ENCODE data around the gene CACNA2D3.

The CACNA2D3 gene

DNA sequence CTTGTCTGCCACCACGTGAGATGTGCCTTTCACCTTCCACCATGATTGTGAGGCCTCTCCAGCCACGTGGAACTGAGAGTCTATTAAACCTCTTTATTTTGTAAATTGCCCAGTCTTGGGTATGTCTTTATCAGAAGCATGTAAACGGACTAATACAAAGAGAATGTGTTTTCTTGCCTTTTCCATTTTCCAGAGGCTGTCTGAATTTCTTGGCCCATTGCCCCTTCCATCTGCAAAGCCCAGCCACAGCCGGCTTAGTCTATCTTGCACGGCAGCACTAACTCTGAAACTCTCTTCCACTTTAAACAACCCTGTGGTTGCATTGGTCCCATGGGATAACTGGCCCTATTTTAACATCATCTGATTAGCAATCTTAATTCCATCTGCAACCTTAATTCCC, 590.2 kb downstream of the CACNA2D3 start:
- no peak for DNase-seq (ENCODE audit: low read depth, low spot score)
- H3K27ac ChIP-seq = no peak overlapping the region
- TF ChIP-seq POLR2AphosphoS5 (IDR thresholded peaks at IDR 0.05; ENCODE audit: borderline replicate concordance, low read depth, low read length) (no peak), FOXP2 (optimal IDR thresholded peaks at IDR 0.05; ENCODE audit: control extremely low read depth, extremely low read length, insufficient read depth) (no peak), EZH2 (IDR thresholded peaks at IDR 0.05) (no peak)

DNA sequence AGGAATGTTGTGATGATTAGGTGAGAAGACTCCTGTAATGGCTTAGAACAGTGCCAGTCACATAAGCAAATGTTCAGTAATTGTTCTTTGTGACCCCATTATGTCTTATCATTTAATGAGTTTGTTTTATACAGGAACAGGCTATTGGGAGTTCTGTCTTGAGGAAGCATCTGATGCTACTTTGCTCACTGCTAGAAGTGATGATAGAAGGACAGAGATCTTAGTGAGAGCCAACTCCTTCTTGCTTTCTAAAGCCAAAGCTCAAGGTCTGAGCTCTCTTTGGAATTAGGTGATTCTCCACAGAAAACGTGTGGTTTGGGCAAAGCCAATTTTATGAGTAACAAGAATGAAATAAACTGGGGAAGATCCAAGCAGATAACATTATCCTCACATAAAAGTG, 590.7 kb downstream of the CACNA2D3 start:
- DNase-seq (ENCODE audit: low read depth, low spot score) = no peak
- TF ChIP-seq POLR2AphosphoS5 (IDR thresholded peaks at IDR 0.05; ENCODE audit: borderline replicate concordance, low read depth, low read length) = no peak
- no peak for TF ChIP-seq EZH2 (IDR thresholded peaks at IDR 0.05)
- TF ChIP-seq FOXP2 (optimal IDR thresholded peaks at IDR 0.05; ENCODE audit: control extremely low read depth, extremely low read length, insufficient read depth) = no peak
- Histone ChIP-seq H3K4me3 (no peak overlapping the region), H3K36me3 (ENCODE audit: insufficient read depth, low read length) (no peaks in the 10 kb centered on the region), H3K27ac (no peak overlapping the region), H3K9me3 (ENCODE audit: low read depth, low read length) (no peaks in the 10 kb centered on the region), H3K9ac (ENCODE audit: insufficient read length) (no peak overlapping the region)

More for the DNA sequence above, 590.2 kb downstream of the CACNA2D3 start:
- H3K9me3 ChIP-seq (ENCODE audit: low read depth, low read length) = no peaks in the 10 kb centered on the region
- H3K9ac ChIP-seq (ENCODE audit: insufficient read length) = no peak overlapping the region
- no peaks in the 10 kb centered on the region for H3K36me3 ChIP-seq (ENCODE audit: insufficient read depth, low read length)
- H3K4me3 ChIP-seq = no peak overlapping the region

DNA sequence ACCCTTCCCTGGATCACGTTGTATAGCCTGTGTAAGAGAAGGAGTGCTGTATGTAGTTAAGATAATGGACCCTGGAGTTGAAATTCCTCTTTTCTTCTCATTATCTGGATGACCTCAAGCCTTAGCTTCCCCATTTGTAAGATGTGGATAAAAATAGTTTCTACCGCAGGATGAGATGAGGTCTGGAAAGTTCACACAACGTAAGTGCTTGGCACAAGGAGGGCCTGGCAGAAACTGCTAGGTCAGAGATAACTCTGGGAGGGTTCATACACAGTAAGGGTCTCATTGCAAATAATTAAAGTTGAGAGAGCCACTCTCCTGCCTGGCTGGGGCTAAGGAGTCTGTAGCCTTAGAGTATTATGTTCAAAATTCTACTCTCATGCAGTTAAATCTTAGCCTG, 591.1 kb downstream of the CACNA2D3 start:
- TF ChIP-seq EZH2 (IDR thresholded peaks at IDR 0.05) (no peak), FOXP2 (optimal IDR thresholded peaks at IDR 0.05; ENCODE audit: control extremely low read depth, extremely low read length, insufficient read depth) (no peak), POLR2AphosphoS5 (IDR thresholded peaks at IDR 0.05; ENCODE audit: borderline replicate concordance, low read depth, low read length) (no peak)
- Histone ChIP-seq H3K36me3 (ENCODE audit: insufficient read depth, low read length) (no peaks in the 10 kb centered on the region), H3K27ac (no peak overlapping the region), H3K9ac (ENCODE audit: insufficient read length) (no peak overlapping the region), H3K9me3 (ENCODE audit: low read depth, low read length) (no peaks in the 10 kb centered on the region), H3K4me3 (no peak overlapping the region)
- DNase-seq (ENCODE audit: low read depth, low spot score) = no peak

DNA sequence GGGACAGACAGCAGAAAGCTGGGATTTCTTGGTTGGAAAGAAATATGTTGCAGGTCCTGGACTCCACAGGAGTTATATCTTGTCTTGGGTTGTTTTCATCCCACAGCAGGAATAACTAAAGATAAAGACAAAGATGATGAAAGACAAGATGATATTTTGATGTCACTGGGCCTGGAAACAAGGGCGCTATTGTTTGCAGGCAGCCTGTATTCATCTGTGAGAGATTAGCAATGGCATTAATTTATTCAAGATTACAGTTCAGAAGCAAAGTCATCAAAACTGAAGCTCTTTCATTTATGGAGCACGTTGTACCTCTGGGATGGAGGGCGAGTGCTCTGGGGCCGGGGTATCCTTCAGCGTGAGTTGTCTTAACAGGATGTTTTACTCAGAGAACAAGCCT, 591.7 kb downstream of the CACNA2D3 start:
- Histone ChIP-seq H3K27ac (no peak overlapping the region), H3K4me3 (no peak overlapping the region), H3K36me3 (ENCODE audit: insufficient read depth, low read length) (no peaks in the 10 kb centered on the region), H3K9ac (ENCODE audit: insufficient read length) (no peak overlapping the region), H3K9me3 (ENCODE audit: low read depth, low read length) (no peaks in the 10 kb centered on the region)
- no peak for DNase-seq (ENCODE audit: low read depth, low spot score)
- TF ChIP-seq FOXP2 (optimal IDR thresholded peaks at IDR 0.05; ENCODE audit: control extremely low read depth, extremely low read length, insufficient read depth) = no peak

DNA sequence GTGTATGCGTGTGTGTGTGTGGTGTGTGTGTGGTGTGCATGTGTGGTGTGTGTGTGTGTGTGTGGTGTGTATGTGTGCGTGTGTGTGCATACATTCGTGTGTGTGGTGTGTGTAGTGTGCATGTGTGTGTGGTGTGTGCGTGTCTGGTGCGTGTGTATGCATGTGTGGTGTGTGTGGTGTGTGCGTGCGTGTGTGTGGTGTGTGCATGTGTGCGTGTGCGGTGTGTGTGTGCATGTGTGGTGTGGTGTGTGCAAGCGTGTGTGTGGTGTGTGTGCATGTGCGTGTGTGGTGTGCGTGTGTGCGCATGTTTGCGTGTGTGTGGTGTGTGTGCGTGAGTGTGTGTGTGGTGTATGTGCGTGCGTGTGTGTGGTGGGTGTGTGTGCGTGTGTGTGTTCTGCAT, 595.2 kb downstream of the CACNA2D3 start:
- TF ChIP-seq FOXP2 (optimal IDR thresholded peaks at IDR 0.05; ENCODE audit: control extremely low read depth, extremely low read length, insufficient read depth) (no peak), EZH2 (IDR thresholded peaks at IDR 0.05) (no peak), POLR2AphosphoS5 (IDR thresholded peaks at IDR 0.05; ENCODE audit: borderline replicate concordance, low read depth, low read length) (no peak)
- Histone ChIP-seq H3K9ac (ENCODE audit: insufficient read length) (no peak overlapping the region), H3K27ac (no peak overlapping the region), H3K4me3 (no peak overlapping the region), H3K9me3 (ENCODE audit: low read depth, low read length) (no peaks in the 10 kb centered on the region), H3K36me3 (ENCODE audit: insufficient read depth, low read length) (no peaks in the 10 kb centered on the region)
- DNase-seq (ENCODE audit: low read depth, low spot score) = no peak

DNA sequence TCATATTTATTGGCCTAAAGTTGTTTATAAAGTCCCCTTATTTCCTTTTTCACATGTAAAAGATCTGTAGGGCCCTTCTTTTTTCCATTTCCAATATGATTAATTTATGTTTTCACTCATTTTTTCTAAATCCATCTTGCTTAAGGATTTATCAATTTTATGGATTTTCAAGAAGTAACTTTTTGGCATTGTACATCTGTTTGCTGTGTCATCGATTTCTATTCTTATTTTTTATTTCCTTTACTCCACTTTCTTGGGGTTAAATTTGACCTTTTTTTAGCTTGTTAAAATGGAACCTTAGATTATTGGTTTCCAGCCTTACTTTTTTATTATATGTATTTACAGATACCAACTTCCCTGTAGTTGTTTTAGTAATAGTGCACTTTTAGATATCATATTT, 597.6 kb downstream of the CACNA2D3 start:
- Histone ChIP-seq H3K27ac (no peak overlapping the region), H3K9me3 (ENCODE audit: low read depth, low read length) (no peaks in the 10 kb centered on the region), H3K9ac (ENCODE audit: insufficient read length) (no peak overlapping the region), H3K36me3 (ENCODE audit: insufficient read depth, low read length) (no peaks in the 10 kb centered on the region), H3K4me3 (no peak overlapping the region)
- no peak for DNase-seq (ENCODE audit: low read depth, low spot score)
- TF ChIP-seq EZH2 (IDR thresholded peaks at IDR 0.05) (no peak), FOXP2 (optimal IDR thresholded peaks at IDR 0.05; ENCODE audit: control extremely low read depth, extremely low read length, insufficient read depth) (no peak), POLR2AphosphoS5 (IDR thresholded peaks at IDR 0.05; ENCODE audit: borderline replicate concordance, low read depth, low read length) (no peak)

DNA sequence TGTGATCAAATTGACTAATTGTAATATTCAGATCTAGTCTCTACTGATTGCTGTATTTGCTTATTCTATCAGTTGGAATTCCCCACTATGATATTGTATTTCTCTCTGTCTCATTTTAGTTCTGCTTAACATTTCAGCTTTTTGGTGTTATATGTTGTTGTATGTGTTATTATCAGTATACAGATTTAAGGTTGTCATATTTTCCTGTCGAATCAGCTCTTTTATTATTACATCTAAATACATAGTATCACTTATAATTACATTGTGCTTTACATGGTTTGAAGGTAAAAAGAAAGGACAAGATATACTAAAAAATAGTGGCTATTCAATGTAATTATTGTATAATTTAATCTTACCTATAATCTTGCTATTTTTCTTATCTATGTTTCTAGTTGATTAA, 598.3 kb downstream of the CACNA2D3 start:
- no peaks in the 10 kb centered on the region for H3K36me3 ChIP-seq (ENCODE audit: insufficient read depth, low read length)
- TF ChIP-seq FOXP2 (optimal IDR thresholded peaks at IDR 0.05; ENCODE audit: control extremely low read depth, extremely low read length, insufficient read depth) (no peak), POLR2AphosphoS5 (IDR thresholded peaks at IDR 0.05; ENCODE audit: borderline replicate concordance, low read depth, low read length) (no peak), EZH2 (IDR thresholded peaks at IDR 0.05) (no peak)
- no peak for DNase-seq (ENCODE audit: low read depth, low spot score)
- no peaks in the 10 kb centered on the region for H3K9me3 ChIP-seq (ENCODE audit: low read depth, low read length)
- no peak overlapping the region for H3K9ac ChIP-seq (ENCODE audit: insufficient read length)
- H3K4me3 ChIP-seq = no peak overlapping the region
- H3K27ac ChIP-seq = no peak overlapping the region

DNA sequence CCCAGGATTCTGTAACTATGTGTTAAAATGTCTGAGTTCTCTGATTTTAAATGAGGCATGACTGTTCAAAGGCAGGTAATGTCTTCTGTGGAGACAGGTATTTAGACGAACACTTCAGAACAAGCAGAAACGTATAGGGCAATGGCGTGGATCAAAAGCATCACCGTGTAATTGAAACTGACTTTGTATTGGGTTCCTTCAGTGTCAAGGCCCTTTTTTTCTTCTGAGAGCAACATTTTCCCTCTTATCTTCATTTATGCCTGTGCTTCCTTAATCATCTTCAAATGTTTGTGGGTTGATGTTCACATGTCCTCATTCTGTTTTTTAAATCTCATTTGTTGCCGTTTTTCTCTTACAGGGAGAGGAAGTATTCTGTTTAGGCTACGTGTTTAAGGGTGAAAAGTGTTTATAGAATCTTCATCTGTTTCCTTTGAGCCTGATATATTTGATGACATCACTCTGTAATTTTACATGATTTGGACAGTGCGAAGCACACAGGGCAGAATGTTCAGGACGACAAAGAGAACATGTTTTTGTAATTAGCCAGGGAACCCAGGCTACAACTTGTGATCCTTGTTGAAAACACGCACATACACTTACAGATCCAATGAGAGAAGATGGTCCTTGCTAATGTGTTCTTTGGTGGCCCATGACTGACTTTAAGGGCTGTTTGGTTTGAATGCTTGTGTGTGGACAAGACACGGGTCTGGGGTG, 609.5 kb downstream of the CACNA2D3 start:
- H3K9ac ChIP-seq (ENCODE audit: insufficient read length) = no peak overlapping the region
- no peak overlapping the region for H3K27ac ChIP-seq
- TF ChIP-seq FOXP2 (optimal IDR thresholded peaks at IDR 0.05; ENCODE audit: control extremely low read depth, extremely low read length, insufficient read depth) = no peak
- H3K4me3 ChIP-seq = no peak overlapping the region
- no peaks in the 10 kb centered on the region for H3K9me3 ChIP-seq (ENCODE audit: low read depth, low read length)
- DNase-seq (ENCODE audit: low read depth, low spot score) = no peak
- H3K36me3 ChIP-seq (ENCODE audit: insufficient read depth, low read length) = no peaks in the 10 kb centered on the region
